Activated CD4-positive, CD25-positive, alpha-beta regulatory T cell treated with anti-CD3 and anti-CD28 coated beads, Interleukin-2, amount 50 U/mL, for 72 hours (primary cell): ENCODE data around the gene UTP3.
"Not testable (repeated sequence)": the region's sequence is repeated elsewhere in the genome, so short reads cannot be mapped to it uniquely, and the experiment has no call there.

ENCODE experiments used
- DNase-seq: peaks from one replicate; pipeline ENCODE4 v3.0.0; 2021

Gene UTP3, protein sequence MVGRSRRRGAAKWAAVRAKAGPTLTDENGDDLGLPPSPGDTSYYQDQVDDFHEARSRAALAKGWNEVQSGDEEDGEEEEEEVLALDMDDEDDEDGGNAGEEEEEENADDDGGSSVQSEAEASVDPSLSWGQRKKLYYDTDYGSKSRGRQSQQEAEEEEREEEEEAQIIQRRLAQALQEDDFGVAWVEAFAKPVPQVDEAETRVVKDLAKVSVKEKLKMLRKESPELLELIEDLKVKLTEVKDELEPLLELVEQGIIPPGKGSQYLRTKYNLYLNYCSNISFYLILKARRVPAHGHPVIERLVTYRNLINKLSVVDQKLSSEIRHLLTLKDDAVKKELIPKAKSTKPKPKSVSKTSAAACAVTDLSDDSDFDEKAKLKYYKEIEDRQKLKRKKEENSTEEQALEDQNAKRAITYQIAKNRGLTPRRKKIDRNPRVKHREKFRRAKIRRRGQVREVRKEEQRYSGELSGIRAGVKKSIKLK

DNA sequence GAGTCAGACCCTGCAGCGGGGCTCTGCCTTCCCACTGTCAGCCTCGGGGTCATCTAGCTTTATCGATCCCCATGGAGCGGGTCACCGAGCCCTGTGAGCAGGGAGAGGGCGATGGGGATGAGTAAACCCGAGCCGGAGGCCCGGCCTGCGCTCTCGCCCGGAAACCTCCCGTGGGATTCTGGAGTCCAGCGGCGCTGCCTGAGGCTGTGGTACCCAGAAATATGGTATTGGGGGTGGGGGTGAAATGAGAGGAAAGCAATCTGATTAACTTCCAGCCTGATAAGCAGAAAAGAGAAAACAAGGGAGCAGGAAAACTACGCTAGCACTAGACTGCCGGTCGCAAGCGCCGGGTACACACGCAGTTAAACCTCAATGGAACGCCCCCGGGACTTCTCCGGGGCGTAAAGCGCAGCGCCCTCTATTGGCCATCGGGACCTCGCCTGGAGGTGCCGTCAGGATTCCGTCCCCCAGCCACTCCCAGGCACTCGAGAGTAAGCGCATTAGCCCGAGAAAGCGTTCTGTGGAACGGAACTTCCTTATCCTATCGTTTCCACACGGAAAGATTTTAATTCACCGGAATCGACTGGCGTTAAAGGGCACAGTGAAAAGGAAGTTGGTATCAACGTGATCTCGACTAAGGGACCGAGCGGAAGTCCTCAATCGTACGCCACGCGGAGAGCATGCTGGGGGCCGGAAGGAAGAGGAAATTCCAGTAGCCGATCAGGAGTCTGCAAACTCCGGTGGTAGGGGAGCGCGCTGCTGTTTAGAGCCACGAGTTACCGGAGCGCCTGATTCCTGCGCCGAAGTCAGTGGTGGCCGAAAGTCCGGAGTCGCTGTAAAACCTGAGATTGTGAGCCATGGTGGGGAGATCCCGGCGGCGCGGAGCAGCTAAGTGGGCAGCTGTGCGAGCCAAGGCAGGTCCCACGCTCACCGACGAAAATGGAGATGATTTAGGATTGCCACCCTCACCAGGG lies at the start of gene UTP3:
Gene UTP3 (plus strand): TSS at position 712 of the 974 bp plus-strand sequence. CDS start 146 bp downstream, at position 858.
- DNase-seq: peak; percentile 89

DNA sequence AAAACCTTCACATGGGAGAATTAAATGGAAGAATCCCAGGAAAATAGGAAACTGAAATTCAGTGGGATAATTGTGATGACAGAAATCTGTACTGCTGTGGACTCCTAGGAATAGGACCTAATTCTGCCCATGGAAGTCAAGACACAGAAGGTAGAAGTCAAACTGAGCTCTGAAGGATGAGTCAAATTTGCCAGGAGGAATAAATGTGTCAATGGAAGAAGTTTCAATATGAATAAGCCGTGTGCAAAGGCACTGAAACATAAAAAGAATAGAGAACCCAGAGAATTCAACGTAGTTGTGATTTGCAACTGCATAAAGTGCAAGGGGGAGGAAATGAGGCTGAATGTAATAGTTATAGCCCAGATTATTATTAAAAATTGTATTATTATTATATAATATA lies 48.1 kb upstream of the UTP3 start:
- DNase-seq: no peak

DNA sequence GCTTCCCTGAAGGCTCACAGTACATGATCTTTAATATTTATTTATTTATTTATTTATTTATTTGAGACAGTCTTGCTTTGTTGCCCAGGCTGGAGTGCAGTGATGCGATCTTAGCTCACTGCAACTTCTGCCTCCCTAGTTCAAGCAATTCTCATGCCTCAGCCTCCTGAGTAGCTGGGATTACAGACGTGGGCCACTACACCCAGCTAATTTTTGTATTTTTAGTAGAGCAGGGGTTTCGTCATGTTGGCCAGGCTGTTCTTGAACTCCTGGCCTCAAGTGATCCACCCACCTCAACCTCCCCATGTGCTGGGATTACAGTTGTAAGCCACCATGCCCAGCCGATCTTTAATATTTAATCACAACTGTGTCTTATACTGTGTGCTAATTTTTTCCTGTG lies 37.6 kb upstream of the UTP3 start:
- DNase-seq: not testable (repeated sequence)

DNA sequence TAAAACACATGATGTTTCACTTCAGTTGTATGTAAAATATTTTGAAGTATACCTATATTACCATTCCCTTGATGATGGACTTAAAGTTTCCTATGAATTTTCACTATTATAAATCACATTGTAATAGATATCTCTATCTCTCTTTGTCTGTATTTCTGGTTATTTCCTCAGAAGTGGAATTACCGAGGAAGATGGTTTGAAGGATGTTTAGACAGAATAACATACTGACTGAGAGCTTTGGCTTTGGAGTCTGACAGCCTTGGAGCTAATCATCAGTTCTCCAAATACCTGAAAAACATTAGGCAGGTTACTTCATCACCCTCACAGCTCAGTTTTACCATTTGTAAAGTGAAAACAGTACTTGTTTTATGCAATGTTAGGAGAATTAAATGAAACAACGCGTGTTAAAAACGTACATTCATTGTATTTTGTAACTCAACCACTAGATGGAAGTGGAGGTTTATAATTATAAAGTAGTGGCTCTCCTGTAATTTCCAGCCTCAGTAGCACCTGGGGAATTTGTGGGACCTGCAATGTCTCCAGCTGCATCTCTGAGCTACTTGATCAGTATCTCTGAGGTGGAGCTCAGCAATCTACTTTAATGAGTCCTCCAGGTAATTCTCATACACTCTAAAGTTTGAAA lies 36.3 kb upstream of the UTP3 start:
- DNase-seq: no peak

DNA sequence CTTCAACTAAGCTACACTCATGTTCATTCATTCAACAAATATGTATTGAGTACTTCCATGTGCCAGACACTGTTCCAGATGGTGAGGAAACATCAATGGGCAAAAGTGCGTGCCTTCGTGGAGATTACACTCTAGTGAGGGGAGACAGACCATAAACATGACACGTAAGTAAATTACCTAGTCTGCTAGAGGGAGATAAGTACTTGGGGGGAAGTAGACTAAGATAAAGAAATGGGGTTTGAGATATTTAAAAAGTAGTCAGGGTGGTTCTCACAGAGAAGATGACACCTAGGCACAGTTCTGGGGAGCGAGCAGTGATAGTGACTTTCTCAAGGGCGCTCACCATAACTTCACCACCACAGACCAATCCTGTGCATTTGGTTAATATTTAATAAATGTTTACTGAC lies 33.7 kb upstream of the UTP3 start:
- no peak for DNase-seq

DNA sequence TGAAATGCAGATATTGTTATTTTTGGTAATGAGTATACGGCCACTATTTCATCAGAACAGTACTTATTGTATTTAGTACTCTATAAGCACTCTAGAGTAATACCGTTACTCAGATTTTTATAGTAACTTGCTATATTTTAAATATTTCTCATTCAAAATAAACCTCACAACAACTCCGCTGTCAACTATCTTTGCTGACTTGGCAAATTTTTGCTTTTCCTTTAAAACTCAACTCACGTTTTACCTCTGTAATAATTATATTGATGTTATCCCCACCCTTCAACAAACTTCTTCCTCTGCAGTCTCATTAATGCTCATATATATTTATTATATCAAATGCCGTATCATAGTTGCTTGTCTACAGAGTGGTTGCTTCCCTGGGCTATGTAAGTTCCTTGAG lies 31.0 kb upstream of the UTP3 start:
- DNase-seq: no peak

DNA sequence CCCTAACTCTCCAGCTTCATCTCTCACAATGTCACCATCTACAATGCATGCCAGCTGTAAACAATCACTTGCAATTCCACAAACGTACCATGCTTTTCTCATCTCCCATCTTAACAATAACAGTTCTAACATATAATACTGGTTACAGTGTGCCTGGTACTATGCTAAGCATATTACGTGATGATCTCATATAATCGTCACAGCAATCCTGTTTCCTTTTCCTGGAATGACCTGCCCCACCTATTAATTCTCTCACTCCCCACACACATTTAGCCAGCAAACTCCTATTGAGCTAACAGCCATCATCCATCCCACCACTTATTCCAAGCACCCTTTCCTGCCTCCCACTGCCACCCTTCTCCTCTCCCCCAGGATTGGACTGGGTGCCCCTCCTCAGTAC lies 29.9 kb upstream of the UTP3 start:
- no peak for DNase-seq

DNA sequence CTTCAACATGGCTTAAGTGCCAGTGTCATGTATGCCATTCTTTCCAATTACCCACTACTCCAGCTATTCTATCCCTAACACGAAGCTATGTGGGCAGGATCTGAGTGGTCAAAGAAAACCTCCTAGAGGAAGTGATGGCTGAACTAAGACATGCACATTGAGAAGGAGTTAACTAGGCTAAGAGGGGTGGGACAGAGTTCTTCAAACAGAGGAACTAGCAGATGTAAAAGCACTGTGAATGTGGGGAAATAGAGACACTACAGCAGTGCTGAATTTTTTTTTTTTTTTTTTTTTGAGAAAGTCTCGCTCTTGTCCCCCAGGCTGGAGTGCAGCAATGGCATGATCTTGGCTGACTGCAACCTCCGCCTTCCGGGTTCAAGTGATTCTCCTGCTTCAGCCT lies 28.2 kb upstream of the UTP3 start:
- DNase-seq: no peak

DNA sequence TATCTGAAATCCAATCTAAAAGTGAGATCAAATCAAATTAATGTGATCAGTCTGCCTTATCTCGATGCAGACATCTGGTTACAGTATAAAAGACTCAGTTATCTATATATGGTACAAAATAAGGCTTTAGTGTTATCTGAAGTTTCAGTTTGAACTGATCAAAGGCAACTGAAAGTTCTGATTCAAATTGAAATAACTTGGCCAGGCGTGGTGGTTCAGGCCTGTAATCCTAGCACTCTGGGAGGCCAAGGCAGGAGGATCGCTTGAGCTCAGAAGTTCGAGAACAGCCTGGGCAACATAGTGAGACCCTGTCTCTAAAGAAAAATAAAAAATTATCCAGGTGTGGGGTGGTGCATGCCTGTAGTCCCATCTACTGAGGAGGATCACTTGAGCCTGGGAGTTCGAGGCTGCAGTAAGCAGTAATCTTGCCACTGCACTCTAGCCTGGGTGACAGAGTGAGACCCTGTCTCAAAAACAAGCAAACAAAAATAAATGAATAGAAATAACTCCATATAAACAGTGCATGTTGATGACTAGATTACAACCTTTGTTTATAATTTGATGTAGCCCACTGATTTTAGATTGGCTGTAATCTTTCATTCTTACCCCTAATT lies 26.9 kb upstream of the UTP3 start:
- DNase-seq: not testable (repeated sequence)

DNA sequence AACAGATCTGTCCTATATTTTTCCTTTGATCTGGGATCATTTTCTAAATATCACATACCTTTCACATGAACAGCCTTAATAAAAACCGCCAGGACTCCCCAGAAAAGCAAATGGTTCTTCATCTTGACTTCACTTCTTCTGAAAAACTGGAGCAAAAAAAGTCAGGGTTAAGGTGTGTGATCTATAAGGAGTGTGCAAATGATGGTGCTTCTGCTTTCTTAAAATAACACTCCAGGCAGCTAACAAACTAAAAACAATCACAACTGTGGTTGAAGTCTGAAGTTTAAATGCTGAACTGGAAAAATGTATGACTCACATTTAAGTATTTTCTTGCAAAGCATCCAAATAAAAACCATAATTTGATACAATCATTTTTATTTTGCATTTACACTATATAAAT lies 22.0 kb upstream of the UTP3 start, which contains the start of gene JCHAIN:
Gene JCHAIN (minus strand): TSS at position 140 of the 400 bp plus-strand sequence. CDS start 18 bp downstream, at position 122.
- DNase-seq: no peak

DNA sequence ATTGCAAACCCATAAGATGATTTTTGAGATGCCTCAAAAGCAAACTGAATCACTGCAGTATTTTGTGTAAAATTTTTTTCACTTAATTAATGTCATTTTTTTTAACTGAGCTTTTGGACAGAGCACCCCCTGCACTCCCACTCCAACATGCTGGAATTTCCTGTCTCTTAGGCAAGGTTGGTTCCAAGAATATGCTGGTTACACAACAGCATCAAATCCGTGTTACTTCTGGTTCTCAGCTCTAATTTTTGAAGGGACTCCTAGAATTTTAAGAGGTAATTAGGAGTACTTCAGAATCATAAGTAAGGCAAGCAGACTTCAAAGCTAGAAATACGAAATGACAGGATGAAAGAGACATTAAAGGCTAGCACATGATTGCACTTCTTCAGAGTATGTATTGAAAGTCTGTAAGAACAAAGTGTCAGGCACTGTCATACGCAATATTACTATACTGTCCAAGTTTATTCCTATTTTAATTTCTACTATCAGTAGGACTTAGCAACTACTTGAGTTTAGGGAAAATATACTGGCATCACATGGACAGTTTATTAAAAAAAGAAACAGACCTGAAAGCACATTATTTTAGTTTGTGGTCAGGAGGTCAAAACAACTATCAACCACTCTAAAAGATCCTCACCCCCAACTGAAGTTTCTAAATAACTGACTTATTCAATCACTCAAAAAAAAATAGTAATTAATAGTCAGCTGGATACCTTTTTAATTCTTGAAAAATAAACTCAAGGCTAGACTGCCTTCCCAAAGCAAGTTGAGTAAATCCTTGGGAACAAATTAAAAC lies 20.4 kb upstream of the UTP3 start:
- no peak for DNase-seq

DNA sequence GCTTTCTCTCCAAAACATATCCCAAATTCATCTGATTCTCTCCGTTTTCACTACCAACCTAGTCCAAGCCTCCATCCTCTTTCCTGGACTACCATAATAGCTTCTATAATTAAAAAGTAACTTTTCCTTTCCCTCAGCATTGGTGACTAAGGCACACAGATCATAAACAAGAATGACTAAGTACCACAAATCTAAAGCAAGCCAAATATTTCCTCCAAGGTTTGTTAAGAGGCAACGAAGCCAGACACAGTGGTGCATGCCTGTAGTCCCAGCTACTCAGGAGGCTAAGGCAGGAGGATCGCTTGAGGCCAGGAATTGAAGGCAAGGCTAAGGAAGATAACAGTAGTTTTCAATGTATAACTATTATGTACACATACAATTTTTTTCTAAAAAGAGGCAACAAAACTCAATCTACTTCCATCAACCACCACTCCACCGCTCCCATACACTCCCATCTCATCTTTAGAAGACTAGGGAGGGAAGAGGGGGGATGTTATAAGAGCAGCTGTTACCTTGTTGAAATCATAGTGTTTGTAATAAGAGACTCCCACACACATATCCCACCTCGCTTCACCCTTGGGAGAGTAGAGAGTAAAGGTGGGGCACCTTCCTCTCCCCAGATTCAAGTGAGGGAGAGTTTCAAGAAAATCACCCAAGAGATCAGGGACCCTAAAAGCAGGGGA lies 17.9 kb upstream of the UTP3 start:
- no peak for DNase-seq

DNA sequence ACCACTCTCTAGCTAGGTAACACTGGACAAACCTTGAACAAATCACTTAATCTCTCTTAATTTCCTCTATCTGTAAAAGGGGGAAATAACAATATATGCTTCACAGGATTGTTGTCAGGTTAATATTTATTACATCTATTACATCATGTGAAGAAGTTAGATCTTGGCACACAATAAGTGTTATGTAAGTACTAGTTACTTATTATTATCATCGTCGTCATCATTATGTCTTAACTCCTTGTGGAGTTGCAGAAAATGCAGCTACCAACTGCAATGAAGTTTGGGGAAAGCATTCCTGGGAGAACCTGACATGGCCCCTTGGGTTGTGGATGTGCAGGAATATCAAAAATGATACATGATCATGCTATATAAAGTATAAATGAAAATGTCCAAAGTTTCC lies 17.2 kb upstream of the UTP3 start:
- no peak for DNase-seq

DNA sequence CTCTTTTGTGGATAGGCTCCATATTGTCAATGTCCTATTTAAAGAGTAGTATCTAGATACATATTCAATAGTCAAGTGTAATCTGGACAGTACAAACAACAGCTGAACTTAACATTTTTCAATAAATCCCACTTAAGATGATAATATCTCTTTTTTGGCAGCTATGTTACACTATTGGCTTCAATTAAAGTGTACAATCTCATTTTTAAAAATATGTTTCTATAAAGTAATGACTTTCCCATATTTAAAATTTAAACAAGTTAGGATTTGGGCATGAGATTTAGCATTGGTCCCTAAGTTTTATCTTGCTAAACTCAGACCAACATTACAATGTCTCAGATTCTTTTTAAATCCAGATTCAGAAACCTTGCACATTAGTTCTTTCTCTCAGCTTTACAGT lies 14.1 kb upstream of the UTP3 start:
- no peak for DNase-seq

DNA sequence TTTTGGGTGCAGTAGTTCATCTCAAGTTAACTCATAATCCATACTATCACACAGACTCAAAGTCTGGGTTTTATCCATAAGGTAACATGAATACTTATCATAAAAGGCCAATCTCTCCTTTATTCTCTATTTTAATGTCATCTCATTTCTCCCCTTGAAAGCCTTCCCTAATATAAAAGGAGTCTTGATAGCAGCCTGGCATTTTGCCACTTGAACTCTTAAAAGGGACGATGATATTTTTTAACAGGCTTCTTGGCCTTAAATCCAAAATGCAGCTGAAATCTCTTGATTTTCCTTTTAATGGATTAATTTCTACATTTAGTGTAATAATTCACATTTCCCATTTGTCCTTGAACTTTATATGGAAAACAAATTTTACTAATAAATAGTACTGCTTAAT lies 13.6 kb upstream of the UTP3 start:
- DNase-seq: no peak

DNA sequence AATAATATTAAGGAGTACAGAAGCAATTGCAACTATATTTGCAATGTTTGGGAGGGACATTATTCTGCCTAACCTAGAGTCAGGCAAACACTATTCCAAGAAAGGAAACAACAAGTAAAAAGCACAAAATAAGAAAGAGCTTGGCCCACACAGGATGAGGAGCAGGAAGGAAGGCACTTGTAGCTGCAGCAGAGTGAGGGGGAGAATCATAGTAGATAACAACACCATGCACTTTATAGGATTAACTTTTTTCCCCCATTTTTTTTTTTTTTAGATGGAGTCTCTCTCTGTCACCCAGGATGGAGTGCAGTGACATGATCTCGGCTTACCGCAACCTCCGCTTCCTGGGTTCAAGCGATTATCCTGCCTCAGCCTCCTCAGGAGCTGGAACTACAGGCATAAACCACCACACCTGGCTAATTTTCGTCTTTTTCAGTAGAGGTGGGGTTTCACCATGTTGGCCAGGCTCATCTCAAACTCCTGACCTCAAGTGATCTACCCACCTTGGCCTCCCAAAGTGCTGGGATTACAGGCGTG lies 11.7 kb upstream of the UTP3 start:
- no peak for DNase-seq

DNA sequence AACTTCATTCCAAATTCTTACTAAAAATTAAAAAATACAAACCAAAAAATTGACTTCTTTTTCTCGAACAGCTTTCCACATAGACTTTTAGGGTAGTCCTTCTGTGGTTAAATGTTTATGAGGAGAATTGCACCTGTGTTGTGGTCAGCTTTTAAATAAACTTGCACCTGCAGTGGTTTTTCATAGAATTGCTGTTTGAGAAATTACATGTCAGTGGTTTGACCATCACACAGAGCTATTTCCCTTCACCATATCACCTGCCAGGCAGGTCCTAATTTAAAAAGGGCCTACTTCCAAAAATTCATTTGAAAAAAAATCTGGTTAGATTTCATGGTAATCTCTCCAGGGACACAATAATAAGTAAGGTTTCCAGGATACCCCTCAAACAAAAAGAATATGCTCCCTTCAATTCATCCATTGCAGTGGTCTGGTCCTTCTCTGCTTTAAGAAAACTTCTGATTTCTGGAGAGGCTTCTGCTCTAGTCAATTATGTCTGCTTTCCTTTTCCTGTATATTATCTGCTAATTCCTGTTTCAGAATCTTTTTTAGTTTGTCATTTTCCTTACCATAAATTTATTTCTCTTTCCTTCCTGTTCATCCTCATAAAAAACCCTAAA lies 9.8 kb upstream of the UTP3 start:
- no peak for DNase-seq

DNA sequence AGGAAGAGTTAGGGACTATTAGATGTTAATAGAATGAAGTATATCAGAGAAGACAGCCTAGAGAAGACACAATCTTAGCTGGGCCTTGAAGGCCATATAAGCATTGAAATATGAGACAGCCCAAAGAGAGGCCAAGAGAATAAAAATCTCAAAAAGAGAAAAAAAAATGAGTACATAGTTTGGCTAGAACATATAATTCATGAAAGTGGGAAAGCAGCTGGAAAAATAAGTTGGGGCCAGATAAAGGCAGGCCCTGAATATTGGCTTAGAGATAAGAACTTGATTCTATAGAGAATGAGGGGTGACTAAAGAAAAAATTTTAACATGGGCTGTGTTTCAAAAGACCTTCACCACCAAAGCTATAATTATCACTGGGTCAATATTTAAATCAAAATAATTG lies 7.4 kb upstream of the UTP3 start:
- no peak for DNase-seq

DNA sequence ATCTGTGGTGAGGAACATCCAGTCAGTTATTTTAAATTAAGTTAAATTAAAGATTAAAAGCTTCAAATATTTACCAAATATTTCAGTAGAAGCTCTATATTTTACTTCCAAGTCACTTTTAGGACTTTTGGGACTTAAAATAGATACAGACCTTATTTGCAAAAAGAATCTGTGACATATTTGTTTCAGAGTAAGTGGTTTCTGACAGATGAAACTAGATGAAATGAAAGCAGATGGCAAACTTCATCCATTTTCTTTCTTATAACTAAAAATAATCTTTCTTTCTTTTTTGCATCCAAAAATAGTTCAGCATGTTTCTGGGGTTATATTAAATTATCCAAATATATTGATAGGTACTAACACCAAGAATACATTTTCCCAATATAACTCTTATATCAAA lies 6.6 kb upstream of the UTP3 start:
- no peak for DNase-seq

DNA sequence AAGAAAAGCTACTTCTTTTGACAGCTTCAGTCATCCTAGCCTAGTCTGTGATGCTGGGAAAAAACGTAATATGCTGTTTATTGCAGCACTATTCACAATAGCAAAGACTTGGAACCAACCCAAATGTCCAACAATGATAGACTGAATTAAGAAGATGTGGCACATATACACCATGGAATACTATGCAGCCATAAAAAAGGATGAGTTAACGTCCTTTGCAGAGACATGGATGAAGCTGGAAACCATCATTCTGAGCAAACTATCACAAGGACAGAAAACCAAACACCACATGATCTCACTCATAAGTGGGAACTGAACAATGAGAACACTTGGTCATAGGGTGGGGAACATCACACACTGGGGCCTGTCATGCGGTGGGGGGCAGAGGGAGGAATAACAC lies 6.2 kb upstream of the UTP3 start:
- not testable (repeated sequence) for DNase-seq
